ENCODE results near the gene FAM13A. TPM values are rescaled to one million over a fixed set of nuclear protein-coding genes. Genes with fewer than 3 reads are reported as not detected.

FAM13A gene
- total and polyA plus RNA-seq, 2 of the 4 experiments (the other 2 are of a cell fraction), result 13.1 to 22.0 TPM

DNA sequence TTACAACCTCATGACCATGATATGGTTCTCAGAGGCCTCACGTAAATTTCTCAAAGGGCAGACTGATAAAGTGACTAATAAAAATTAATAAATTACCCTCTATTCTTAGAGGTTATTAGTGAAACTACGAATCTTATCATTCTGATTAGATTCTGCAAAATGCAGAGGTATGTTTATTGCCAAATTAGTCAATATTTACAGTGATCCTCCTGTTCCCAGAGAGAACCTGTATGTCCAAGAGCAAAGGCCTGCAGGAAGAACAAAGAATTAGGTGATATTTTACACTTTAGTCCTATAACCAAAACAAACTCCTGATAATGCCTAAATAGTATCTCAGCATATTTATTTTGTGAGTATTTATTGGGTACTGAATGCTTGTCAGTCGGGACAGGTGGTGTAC lies 58.1 kb downstream of the FAM13A start:
- Histone ChIP-seq H3K56ac (ENCODE audit: extremely low read depth, insufficient read depth, low read length) (no peak overlapping the region), H3K4me3 (ENCODE audit: insufficient read depth, low read depth, low read length) (no peak overlapping the region), H2AFZ (replicated peaks; ENCODE audit: low read length, poor library complexity) (no peak overlapping the region), H3K23ac (ENCODE audit: low read depth, low read length) (no peak overlapping the region), H2AK5ac (ENCODE audit: low read depth, low read length) (no peak overlapping the region), H2BK5ac (ENCODE audit: low read depth, low read length, poor library complexity, severe bottlenecking) (no peak overlapping the region), H3K27ac (ENCODE audit: insufficient read depth, low read length) (no peak overlapping the region), H3K4me1 (ENCODE audit: control insufficient read depth, insufficient read depth, low read length) (no peaks in the 10 kb centered on the region), H4K20me1 (ENCODE audit: insufficient read depth, low read length) (no peaks in the 10 kb centered on the region), H3K9me1 (ENCODE audit: insufficient read depth, low read length) (no peaks in the 10 kb centered on the region), H3K79me1 (ENCODE audit: low read depth in 1 of 2, low read length in 2 of 2) (no peaks in the 10 kb centered on the region), H2BK15ac (ENCODE audit: low read depth, low read length) (no peak overlapping the region), H4K5ac (ENCODE audit: low read depth, low read length) (no peak overlapping the region), H3K36me3 (ENCODE audit: control insufficient read depth, insufficient read depth, low read length) (peaks cover 3% of the 10 kb centered on the region; the same call in 1 of the 2 replicates), H3K9me3 (ENCODE audit: control insufficient read depth, insufficient read depth, low read length) (no peaks in the 10 kb centered on the region), H3K4ac (ENCODE audit: low read depth, low read length) (no peak overlapping the region), H3K4me2 (ENCODE audit: low read depth, low read length) (no peak overlapping the region), H2BK20ac (ENCODE audit: low read depth, low read length) (no peak overlapping the region), H2BK120ac (ENCODE audit: low read depth, low read length) (no peak overlapping the region), H3K27me3 (ENCODE audit: control insufficient read depth, insufficient read depth, low read length) (no peaks in the 10 kb centered on the region), H2AK9ac (replicated peaks; ENCODE audit: low read depth, low read length, poor library complexity) (no peak overlapping the region), H4K91ac (ENCODE audit: insufficient read depth, low read depth, low read length) (no peak overlapping the region), H3K18ac (ENCODE audit: low read depth, low read length) (no peak overlapping the region), H3K14ac (replicated peaks; ENCODE audit: low read depth, low read length) (no peak overlapping the region), H3K9ac (ENCODE audit: low read depth, low read length) (no peak overlapping the region), H4K8ac (ENCODE audit: low read depth in 2 of 2, low read length in 2 of 2) (no peak overlapping the region)
- WGBS, 2 experiments (ENCODE audit: extremely low coverage in 2 of 2, insufficient read length in 1 of 2), result no CpG with 5 or more reads among the region's 3 CpGs
- intact Hi-C loops (cut with micrococcal nuclease) (no loop called here), in situ Hi-C loops (cut with MboI; ENCODE audit: low sequenced_read_pairs) (no loop called here), dilution Hi-C loops (cut with HindIII; ENCODE audit: low sequenced_read_pairs, unreplicated experiment) (no loop called here)
- ChIA-PET POLR2A (ENCODE audit: unreplicated experiment) (no interaction called here), CTCF (no interaction called here)
- ATAC-seq (ENCODE audit: low read depth), result no peak
- BruUV-seq (replicated peaks), result no TSS peak
- DNase-seq, result no peak
- TF ChIP-seq, protein P1, sequence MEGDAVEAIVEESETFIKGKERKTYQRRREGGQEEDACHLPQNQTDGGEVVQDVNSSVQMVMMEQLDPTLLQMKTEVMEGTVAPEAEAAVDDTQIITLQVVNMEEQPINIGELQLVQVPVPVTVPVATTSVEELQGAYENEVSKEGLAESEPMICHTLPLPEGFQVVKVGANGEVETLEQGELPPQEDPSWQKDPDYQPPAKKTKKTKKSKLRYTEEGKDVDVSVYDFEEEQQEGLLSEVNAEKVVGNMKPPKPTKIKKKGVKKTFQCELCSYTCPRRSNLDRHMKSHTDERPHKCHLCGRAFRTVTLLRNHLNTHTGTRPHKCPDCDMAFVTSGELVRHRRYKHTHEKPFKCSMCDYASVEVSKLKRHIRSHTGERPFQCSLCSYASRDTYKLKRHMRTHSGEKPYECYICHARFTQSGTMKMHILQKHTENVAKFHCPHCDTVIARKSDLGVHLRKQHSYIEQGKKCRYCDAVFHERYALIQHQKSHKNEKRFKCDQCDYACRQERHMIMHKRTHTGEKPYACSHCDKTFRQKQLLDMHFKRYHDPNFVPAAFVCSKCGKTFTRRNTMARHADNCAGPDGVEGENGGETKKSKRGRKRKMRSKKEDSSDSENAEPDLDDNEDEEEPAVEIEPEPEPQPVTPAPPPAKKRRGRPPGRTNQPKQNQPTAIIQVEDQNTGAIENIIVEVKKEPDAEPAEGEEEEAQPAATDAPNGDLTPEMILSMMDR (conservative IDR thresholded peaks at IDR 0.05; ENCODE audit: low read depth, low read length), result no peak
- TF ChIP-seq NFE2L2 (IDR thresholded peaks at IDR 0.05; ENCODE audit: low read depth, low read length) (no peak), RCOR1 (IDR thresholded peaks at IDR 0.05; ENCODE audit: insufficient replicate concordance, low read length) (no peak), POLR2A (IDR thresholded peaks at IDR 0.05; ENCODE audit: low read depth, low read length) (no peak), RAD21 (IDR thresholded peaks at IDR 0.05; ENCODE audit: low read length) (no peak), MXI1 (IDR thresholded peaks at IDR 0.05; ENCODE audit: borderline replicate concordance, low read depth, low read length) (no peak), CEBPB (IDR thresholded peaks at IDR 0.05; ENCODE audit: low read depth, low read length) (no peak)
- TF ChIP-seq, protein P2, sequence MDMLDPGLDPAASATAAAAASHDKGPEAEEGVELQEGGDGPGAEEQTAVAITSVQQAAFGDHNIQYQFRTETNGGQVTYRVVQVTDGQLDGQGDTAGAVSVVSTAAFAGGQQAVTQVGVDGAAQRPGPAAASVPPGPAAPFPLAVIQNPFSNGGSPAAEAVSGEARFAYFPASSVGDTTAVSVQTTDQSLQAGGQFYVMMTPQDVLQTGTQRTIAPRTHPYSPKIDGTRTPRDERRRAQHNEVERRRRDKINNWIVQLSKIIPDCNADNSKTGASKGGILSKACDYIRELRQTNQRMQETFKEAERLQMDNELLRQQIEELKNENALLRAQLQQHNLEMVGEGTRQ (IDR thresholded peaks at IDR 0.05; ENCODE audit: low read depth, low read length), result no peak

All from IMR-90 (cell line).